Brain microvascular endothelial cell (primary cell): ENCODE results near the gene ZNRF2.

ENCODE experiments used
- DNase-seq: peaks from one replicate; pipeline ENCODE4 v3.0.0-alpha.2; 2020
- H3K27ac ChIP-seq: fragments of 250-450 bp; sonication (Bioruptor Pico); 2 replicates; pipeline ENCODE4 v1.5.1; 2020; ENCODE audit warnings: mild to moderate bottlenecking, moderate library complexity
- H3K27me3 ChIP-seq: fragments of 250-450 bp; sonication (Bioruptor Pico); replicated peaks from 2 replicates; pipeline ENCODE4 v1.5.1; 2020; ENCODE audit warnings: mild to moderate bottlenecking
- H3K36me3 ChIP-seq: fragments of 250-450 bp; sonication (Bioruptor Pico); replicated peaks from 2 replicates; pipeline ENCODE4 v1.5.1; 2020; ENCODE audit warnings: mild to moderate bottlenecking
- H3K4me3 ChIP-seq: 2 replicates; pipeline ENCODE4 v1.5.1; 2011; ENCODE audit warnings: low read depth, mild to moderate bottlenecking, control low read depth, low read length, moderate library complexity
- CTCF ChIP-seq: IDR thresholded peaks from 2 replicates; pipeline ENCODE4 v1.5.1; 2011; ENCODE audit warnings: low read depth, mild to moderate bottlenecking, moderate library complexity, low read length, control low read depth, inconsistent platforms; ENCODE audit errors: missing control alignments
- in situ Hi-C: cut with HindIII; loops from 2 replicates; pipeline ENCODE4 v1.10.0; 2017; ENCODE audit warnings: low sequenced_read_pairs, low pct_ligation_motif_present

ZNRF2 gene

DNA sequence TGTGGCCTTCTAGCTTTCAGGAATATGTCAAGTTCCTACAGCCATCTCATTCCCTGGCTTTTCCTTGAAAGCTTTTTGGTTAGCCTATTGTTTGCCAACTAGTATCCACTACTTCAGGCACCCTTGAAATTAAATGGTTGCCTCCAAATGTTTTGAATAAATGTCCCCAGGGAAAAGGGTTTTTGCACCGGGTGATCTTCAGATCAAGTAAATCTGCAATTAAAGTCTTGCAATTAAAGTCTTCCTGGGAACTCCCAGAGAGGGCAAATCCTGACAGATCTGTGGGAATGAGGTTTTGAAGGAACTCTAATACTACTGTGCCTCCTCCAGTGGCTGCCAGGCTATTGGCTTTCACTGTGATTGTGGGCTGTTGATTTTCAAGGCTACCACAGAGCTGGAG lies 17.7 kb upstream of the ZNRF2 start:
- H3K27me3 ChIP-seq, result no peaks in the 10 kb centered on the region
- in situ Hi-C loops, result no loop called here
- DNase-seq, result no peak
- no peak overlapping the region for H3K4me3 ChIP-seq
- H3K27ac ChIP-seq, result no peak overlapping the region
- H3K36me3 ChIP-seq, result no peaks in the 10 kb centered on the region
- no peak for TF ChIP-seq CTCF

DNA sequence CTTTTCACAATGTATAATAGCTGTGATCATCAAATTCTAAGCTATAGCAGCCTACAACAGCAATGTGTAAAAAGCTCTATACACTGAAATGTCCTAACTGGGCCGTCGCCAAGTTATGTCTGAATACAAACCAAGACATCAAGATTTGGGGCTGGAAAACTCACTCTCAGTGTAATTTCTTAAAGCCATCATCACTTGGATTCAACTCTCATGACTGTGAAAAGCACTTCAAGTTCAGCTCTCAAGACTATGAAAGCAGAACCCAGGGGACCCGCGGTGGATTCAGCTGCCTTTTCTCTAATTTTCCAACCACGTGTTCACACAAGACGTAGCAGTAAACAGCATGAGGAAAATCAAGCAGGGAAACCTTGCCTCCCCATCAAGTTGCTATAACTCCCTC lies 15.8 kb upstream of the ZNRF2 start:
- H3K4me3 ChIP-seq, result no peak overlapping the region
- no peak for DNase-seq
- H3K27ac ChIP-seq, result no peak overlapping the region
- no peak for TF ChIP-seq CTCF
- no peaks in the 10 kb centered on the region for H3K36me3 ChIP-seq
- no peaks in the 10 kb centered on the region for H3K27me3 ChIP-seq
- in situ Hi-C loops, result no loop called here

DNA sequence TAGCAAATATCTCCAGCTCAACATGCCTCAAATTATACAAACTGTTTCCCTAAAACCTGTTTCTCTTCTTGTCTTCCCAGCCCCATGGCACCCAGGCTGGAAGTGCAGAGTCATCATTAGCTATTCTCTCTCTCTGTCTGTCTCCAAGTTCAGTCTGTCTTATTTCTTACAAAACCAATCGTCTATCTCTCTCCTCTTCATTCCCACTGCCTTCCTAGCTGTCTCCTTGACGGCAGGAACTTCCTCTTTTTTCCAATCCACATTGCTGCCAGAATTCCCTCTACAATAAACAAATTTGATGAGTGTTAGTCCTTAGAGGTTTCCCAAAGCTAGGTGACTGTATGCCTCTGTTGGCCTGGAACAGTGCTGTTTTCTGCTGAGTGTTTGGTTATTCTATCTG lies 14.9 kb upstream of the ZNRF2 start:
- Histone ChIP-seq H3K27ac (no peak overlapping the region), H3K36me3 (no peaks in the 10 kb centered on the region), H3K4me3 (no peak overlapping the region), H3K27me3 (no peaks in the 10 kb centered on the region)
- no peak for DNase-seq
- no peak for TF ChIP-seq CTCF
- in situ Hi-C loops, result no loop called here

DNA sequence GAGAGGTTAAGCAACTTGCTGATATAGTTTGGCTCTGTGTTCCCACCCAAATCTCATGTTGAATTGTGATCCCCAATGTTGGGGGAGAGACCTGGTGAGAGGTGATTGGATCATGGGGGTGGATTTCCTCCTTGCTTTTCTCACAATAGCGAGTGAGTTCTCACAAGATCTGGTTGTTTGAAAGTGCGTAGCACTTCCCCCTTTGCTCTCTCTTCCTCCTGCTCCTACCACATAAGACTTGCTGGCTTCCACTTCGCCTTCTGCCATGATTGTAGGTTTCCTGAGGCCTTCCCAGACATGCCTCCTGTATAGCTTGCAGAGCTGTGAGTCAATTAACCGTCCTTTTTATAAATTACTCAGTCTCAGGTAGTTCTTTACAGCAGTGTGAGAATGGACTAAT lies 13.5 kb upstream of the ZNRF2 start:
- Histone ChIP-seq H3K36me3 (no peaks in the 10 kb centered on the region), H3K4me3 (no peak overlapping the region), H3K27me3 (no peaks in the 10 kb centered on the region), H3K27ac (no peak overlapping the region)
- in situ Hi-C loops, result no loop called here
- DNase-seq, result no peak
- no peak for TF ChIP-seq CTCF

DNA sequence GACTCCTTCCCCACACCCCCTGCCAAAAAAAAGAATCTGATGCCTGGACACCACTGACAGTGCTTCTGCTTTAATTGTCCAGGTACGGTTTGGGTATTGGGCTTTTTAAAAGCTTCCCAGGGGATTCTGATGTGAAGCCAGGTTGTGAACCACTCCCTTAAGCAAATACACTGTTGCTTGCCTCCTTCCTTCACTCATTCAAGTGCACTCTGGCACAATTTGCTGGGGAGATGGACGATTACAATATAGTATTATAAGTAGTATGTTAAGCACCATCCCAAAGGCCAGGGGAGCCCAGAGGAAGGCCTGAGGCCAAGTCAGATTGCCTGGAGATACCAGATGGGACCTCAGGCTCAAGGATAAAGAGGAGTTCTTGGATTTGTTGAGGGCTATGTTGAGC lies 12.3 kb upstream of the ZNRF2 start:
- in situ Hi-C loops, result no loop called here
- Histone ChIP-seq H3K36me3 (no peaks in the 10 kb centered on the region), H3K27ac (no peak overlapping the region), H3K4me3 (no peak overlapping the region), H3K27me3 (no peaks in the 10 kb centered on the region)
- DNase-seq, result no peak
- no peak for TF ChIP-seq CTCF

GRCh38 chr7:30273552-30273951 lies 10.8 kb upstream of the ZNRF2 start:
- no peak for DNase-seq
- no peaks in the 10 kb centered on the region for H3K36me3 ChIP-seq
- TF ChIP-seq CTCF, result no peak
- in situ Hi-C loops, result no loop called here
- H3K27me3 ChIP-seq, result no peaks in the 10 kb centered on the region
- no peak overlapping the region for H3K4me3 ChIP-seq
- H3K27ac ChIP-seq, result no peak overlapping the region
